Heart left ventricle (tissue), 16 donors: Measurements from ENCODE around the gene STUB1. TPM values are rescaled to one million over a fixed set of nuclear protein-coding genes. Genes with fewer than 3 reads are reported as not detected.

Experiments used
- ATAC-seq, 4 donors: fragments of 200-7000 bp; cut with Tn5 transposase; one replicate each; pipeline ENCODE4 v1.9.1; 2020 to 2022; ENCODE audit warnings: moderate library complexity in 4 of 4, mild to moderate bottlenecking in 3 of 4, moderate number of reproducible peaks in 1 of 4
- DNase-seq, 5 donors: peaks; one replicate each; pipeline ENCODE4 v3.0.0-alpha.2; 2020
- H3K27ac ChIP-seq, 12 donors: fragments of 200-600 bp; sonication (generic) in 4 of 12; one replicate each; pipeline versions ENCODE4 v1.5.0 to v1.8.0; 2016 to 2022; ENCODE audit warnings: mild to moderate bottlenecking in 2 of 12
- H3K27me3 ChIP-seq, 9 donors: fragments of 200-600 bp; sonication (generic) in 2 of 9; one replicate each; pipeline versions ENCODE4 v1.5.1 to v1.8.0; 2016 to 2022; ENCODE audit warnings: mild to moderate bottlenecking in 3 of 9
- H3K36me3 ChIP-seq, 9 donors: fragments of 200-600 bp; sonication (generic) in 2 of 9; one replicate each; pipeline versions ENCODE4 v1.5.0 to v1.8.0; 2018 to 2022; ENCODE audit warnings: mild to moderate bottlenecking in 2 of 9
- H3K4me1 ChIP-seq, 12 donors: fragments of 200-600 bp; sonication (generic) in 4 of 12; one replicate each; pipeline versions ENCODE4 v1.5.0 to v1.8.0; 2016 to 2022; ENCODE audit warnings: mild to moderate bottlenecking in 3 of 12
- H3K4me3 ChIP-seq, 12 donors: fragments of 200-600 bp; sonication (generic) in 4 of 12; one replicate each; pipeline versions ENCODE4 v1.5.0 to v1.8.0; 2017 to 2022; ENCODE audit warnings: mild to moderate bottlenecking in 9 of 12, moderate library complexity in 4 of 12
- H3K9me3 ChIP-seq, 12 donors: fragments of 200-600 bp; sonication (generic) in 4 of 12; one replicate each; pipeline versions ENCODE4 v1.5.0 to v1.8.0; 2016 to 2022; ENCODE audit warnings: mild to moderate bottlenecking in 1 of 12
- POLR2A ChIP-seq, 2 donors: fragments of 450-650 bp; IDR thresholded peaks; one replicate each; pipeline ENCODE4 v1.6.1; 2017; ENCODE audit warnings: antibody characterized with exemption in 2 of 2, mild to moderate bottlenecking in 2 of 2, moderate library complexity in 2 of 2
- WGBS, 4 donors: extraction: QIAGEN DNeasy Blood & Tissue Kit in 2 of 4; methylation state at CpG; one replicate each; pipeline versions ENCODE4 v1.1.5 to v1.1.7; 2013 to 2018; 5-methylcytosine and 5-hydroxymethylcytosine counted together
- intact Hi-C, 10 donors: fragments of 100-400 bp; cut with DNase I; formaldehyde crosslinking; loops; one replicate each; pipeline versions ENCODE4 v1.11.1 to v1.14.2; 2022
- polyA plus RNA-seq, 2 donors: library from polyadenylated mRNA; stranded (reverse); fragments of 200-250 nt; gene quantifications; one replicate each; pipeline ENCODE4 v1.2.3, GENCODE V29; 2013
- total RNA-seq, 9 donors: library from RNA; depleted of rRNA in 2 of 9; stranded (reverse); fragments of >200 nt in 2 of 9; fragmentation: NEBNext Ultra II Directional in 3 of 9; extraction: Animal tissue kit (Norgen Biotek cat#: 25700) in 3 of 9; gene quantifications; one replicate each; pipeline versions ENCODE4 v1.1.0 to v1.2.4, GENCODE V29; 2016 to 2023
- TF ChIP-seq, protein P1 (sequence below), 12 donors: fragments of 200-600 bp; sonication (generic) in 4 of 12; IDR thresholded peaks; one replicate each; pipeline versions ENCODE4 v1.5.0 to v1.8.0; 2018 to 2022; ENCODE audit warnings: antibody characterized with exemption in 12 of 12, mild to moderate bottlenecking in 5 of 12
- donor health status: ischemic (EF 13 %, LVEDD 7.1; RV severe dilation, severe dysfunction).
- donor health status: healthy with polysubstance abuse.
- donor health status: DM: no; HTN: yes; CAD: no.
- donor health status: DM: no; HTN: no; CAD: no.
- donor health status: ischemic (EF 25% LVEDD 6.9; RV normal size, moderate dysfunction).
- donor health status: ischemic (EF 25% LVEDD 5.7; RV mildly dilated, moderate dysfunction).
- donor health status: healthy.
- donor health status: DM: yes; HTN: yes; CAD: no.
- donor health status: ischemic (EF 35%, LVEDD 5.7; RV mildly dilated, moderate dysfunction).
- donor health status: nonischemic (EF 11% LVEDD 7.7; RV severe dilation, severe dysfunction).
- donor health status: DM: yes; HTN: yes; CAD: no.
- donor health status: PGD.
- donor health status: ischemic (EF 29% LVEDD 5.4; RV normal size, mild dysfunction).
- donor health status: nonischemic (EF 23%, LVEDD 6.1; RV moderate dilation, normal function).

The STUB1 gene
- total and polyA plus RNA-seq, 11 donors = 93.7 to 198 (median 116) TPM

DNA sequence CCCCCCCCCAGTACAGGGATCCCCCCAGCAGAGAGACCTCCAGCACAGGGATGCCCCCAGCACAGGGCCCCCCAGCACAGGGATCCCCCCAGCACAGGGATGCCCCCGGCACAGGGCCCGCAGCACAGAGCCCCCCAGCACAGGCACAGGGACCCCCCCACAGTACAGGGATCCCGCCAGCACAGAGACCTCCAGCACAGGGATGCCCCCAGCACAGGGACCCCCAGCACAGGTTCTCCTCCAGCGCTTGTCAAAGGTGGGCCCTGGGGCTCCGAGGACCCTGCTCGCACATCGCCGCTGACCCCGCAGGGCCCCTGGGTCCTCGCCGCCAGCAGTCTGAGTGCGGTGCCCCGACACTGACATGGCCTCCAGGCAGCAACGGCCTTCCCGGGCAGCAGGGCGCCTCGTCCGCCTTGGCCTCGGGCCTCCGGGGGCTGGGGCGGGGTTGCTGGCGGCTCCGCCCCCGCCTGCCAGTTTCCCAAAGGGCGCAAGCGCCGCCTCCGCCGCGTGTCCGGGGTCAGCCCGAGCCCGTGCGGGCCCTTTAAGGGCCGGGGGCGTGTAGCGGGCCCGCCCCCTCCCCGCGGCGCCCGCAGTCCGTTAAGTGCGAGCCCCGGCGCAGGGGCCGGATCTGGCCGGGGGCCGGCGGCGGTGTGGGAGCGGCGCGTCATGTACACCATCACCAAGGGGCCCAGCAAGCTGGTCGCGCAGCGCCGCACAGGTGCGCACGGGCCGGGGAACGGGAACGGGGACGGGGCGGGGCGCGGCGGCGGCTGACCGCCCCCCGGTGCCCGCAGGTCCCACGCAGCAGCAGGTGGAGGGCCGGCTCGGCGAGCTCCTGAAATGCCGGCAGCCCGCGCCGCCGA, 38.7 kb upstream of the STUB1 start, which contains the start of gene MCRIP2:
MCRIP2 (plus strand) TSS at position 503 of the 863 bp plus-strand sequence; CDS start at position 667, 164 bp downstream.
- Histone ChIP-seq H3K4me1 (peaks cover 0 to 63% (median 27%) of the 10 kb centered on the region in 12 donors), H3K27ac (peak within 1 kb of the TSS; percentile 84 to 99 (median 94)), H3K36me3 (peaks cover 0 to 3% (median 0%) of the 10 kb centered on the region in 9 donors), H3K27me3 (no peaks in the 10 kb centered on the region), H3K4me3 (peak within 1 kb of the TSS; percentile 59 to 94 (median 77)), H3K9me3 (no peaks in the 10 kb centered on the region)
- TF ChIP-seq, protein P1, sequence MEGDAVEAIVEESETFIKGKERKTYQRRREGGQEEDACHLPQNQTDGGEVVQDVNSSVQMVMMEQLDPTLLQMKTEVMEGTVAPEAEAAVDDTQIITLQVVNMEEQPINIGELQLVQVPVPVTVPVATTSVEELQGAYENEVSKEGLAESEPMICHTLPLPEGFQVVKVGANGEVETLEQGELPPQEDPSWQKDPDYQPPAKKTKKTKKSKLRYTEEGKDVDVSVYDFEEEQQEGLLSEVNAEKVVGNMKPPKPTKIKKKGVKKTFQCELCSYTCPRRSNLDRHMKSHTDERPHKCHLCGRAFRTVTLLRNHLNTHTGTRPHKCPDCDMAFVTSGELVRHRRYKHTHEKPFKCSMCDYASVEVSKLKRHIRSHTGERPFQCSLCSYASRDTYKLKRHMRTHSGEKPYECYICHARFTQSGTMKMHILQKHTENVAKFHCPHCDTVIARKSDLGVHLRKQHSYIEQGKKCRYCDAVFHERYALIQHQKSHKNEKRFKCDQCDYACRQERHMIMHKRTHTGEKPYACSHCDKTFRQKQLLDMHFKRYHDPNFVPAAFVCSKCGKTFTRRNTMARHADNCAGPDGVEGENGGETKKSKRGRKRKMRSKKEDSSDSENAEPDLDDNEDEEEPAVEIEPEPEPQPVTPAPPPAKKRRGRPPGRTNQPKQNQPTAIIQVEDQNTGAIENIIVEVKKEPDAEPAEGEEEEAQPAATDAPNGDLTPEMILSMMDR (IDR thresholded peaks at IDR 0.05) = no peak
- peak; percentile 65 to 90 for TF ChIP-seq POLR2A (IDR thresholded peaks at IDR 0.05)
- WGBS, 4 donors = 1 to 40% (median 2%) methylated on average over 1 to 81 of the region's 81 CpGs
- intact Hi-C loops = loop anchor here in 3 of 10 donors (2.0 to 10.0 kb wide), 2 partner anchors 53 to 57 kb away; no protein-coding TSS in a partner anchor
- ATAC-seq (peak; percentile 29 to 71 (median 68)), DNase-seq (peak; percentile 89 to 96 (median 93))

- Histone ChIP-seq H3K4me3 (peak overlapping the region; percentile 59 to 94 (median 77)), H3K9me3 (no peaks in the 10 kb centered on the region), H3K4me1 (peaks cover 0 to 68% (median 32%) of the 10 kb centered on the region in 12 donors), H3K27ac (peak overlapping the region; percentile 84 to 99 (median 94)), H3K36me3 (peaks cover 0 to 3% (median 0%) of the 10 kb centered on the region in 9 donors), H3K27me3 (no peaks in the 10 kb centered on the region)
- 4 to 23% (median 7%) methylated on average over 16 to 72 of the region's 72 CpGs for WGBS, 4 donors
- no peak for TF ChIP-seq POLR2A (IDR thresholded peaks at IDR 0.05)
- TF ChIP-seq, protein P1 (IDR thresholded peaks at IDR 0.05) = no peak
- DNase-seq (peak in 4 of 5 donors; percentile 75 to 81 (median 78)), ATAC-seq (peak in 3 of 4 donors; percentile 31 to 54 (median 40))
- intact Hi-C loops = loop anchor here in 3 of 10 donors (2.0 to 10.0 kb wide), 2 partner anchors 54 to 58 kb away; no protein-coding TSS in a partner anchor
Observed at GRCh38 chr16:642189-643049, 37.8 kb upstream of the STUB1 start.

DNA sequence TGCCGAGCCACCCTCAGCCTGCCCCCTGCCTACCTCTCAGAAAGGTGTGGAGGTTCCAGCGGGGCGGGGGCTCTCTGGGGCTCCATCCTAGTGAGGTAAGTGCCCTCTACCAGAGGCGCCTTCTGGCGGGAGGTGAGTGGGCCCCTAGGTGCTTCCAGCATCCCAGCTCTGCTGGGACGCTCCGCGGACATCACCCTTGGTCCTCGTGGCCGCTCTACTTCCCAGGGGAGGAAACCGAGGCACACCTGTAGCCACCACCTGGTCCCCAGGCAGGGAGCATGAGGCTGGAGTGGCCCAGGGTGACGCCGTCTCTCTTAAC, 37.2 kb upstream of the STUB1 start:
- intact Hi-C loops = loop anchor here in 3 of 10 donors (2.0 to 10.0 kb wide), 2 partner anchors 54 to 58 kb away; no protein-coding TSS in a partner anchor
- Histone ChIP-seq H3K27ac (peak overlapping the region; percentile 84 to 99 (median 94)), H3K36me3 (peaks cover 0 to 3% (median 0%) of the 10 kb centered on the region in 9 donors), H3K4me3 (peak overlapping the region; percentile 59 to 94 (median 77)), H3K4me1 (peaks cover 0 to 68% (median 32%) of the 10 kb centered on the region in 12 donors), H3K9me3 (no peaks in the 10 kb centered on the region), H3K27me3 (no peaks in the 10 kb centered on the region)
- no peak for DNase-seq
- no peak for ATAC-seq
- WGBS, 4 donors = 54 to 74% (median 70%) methylated on average over 7 to 13 of the region's 13 CpGs
- TF ChIP-seq, protein P1 (IDR thresholded peaks at IDR 0.05) = no peak
- TF ChIP-seq POLR2A (IDR thresholded peaks at IDR 0.05) = no peak
